H1 (cell line): ENCODE measurements around the gene SLC38A5. TPM values are rescaled to one million over a fixed set of nuclear protein-coding genes. Genes with fewer than 3 reads are reported as not detected.

Experiments used
- CTCF ChIA-PET: fragments of 300-600 bp; sonication (Branson Sonifier 250); formaldehyde crosslinking; loops from one replicate; lab custom pipeline; 2021; ENCODE audit not compliant: partially characterized antibody; lab: Charles Lee
- POLR2A ChIA-PET: fragments of 300-600 bp; sonication (Branson Sonifier 250); formaldehyde crosslinking; loops from one replicate; lab custom pipeline; 2021; ENCODE audit warnings: inconsistent platforms; ENCODE audit not compliant: partially characterized antibody; lab: Charles Lee
- DNase-seq, 2 experiments: peaks; one replicate each; pipeline versions ENCODE4 v3.0.0 to v3.0.0-alpha.2; 2010 to 2022; ENCODE audit warnings: low spot score in 2 of 2, low read depth in 1 of 2, mixed read lengths in 1 of 2
- FAIRE-seq: peaks from 2 replicates; lab custom pipeline; 2011; peaks lifted over from hg19 to GRCh38; lab: Jason Lieb, UNC
- H2AFZ ChIP-seq: 2 replicates; pipeline ENCODE4 v1.8.1; 2012; ENCODE audit warnings: low read length, inconsistent platforms
- H2AK5ac ChIP-seq: 2 replicates; pipeline ENCODE4 v1.6.1; 2013; ENCODE audit warnings: low read depth, low read length
- H2BK120ac ChIP-seq: replicated peaks from 2 replicates; pipeline ENCODE3; 2013; ENCODE audit warnings: low read depth, low read length, inconsistent platforms
- H2BK12ac ChIP-seq: 2 replicates; pipeline ENCODE4 v1.6.1; 2013; ENCODE audit warnings: low read depth, low read length
- H2BK15ac ChIP-seq: 2 replicates; pipeline ENCODE4 v1.6.1; 2013; ENCODE audit warnings: low read length
- H2BK20ac ChIP-seq: 2 replicates; pipeline ENCODE4 v1.6.1; 2013; ENCODE audit warnings: low read length
- H2BK5ac ChIP-seq: 2 replicates; pipeline ENCODE4 v1.6.1; 2013; ENCODE audit warnings: low read depth, low read length
- H3K14ac ChIP-seq: 2 replicates; pipeline ENCODE4 v1.6.1; 2013; ENCODE audit warnings: inconsistent platforms; ENCODE audit not compliant: insufficient read length
- H3K18ac ChIP-seq: 2 replicates; pipeline ENCODE4 v1.6.1; 2013; ENCODE audit warnings: low read length; ENCODE audit errors: extremely low read depth
- H3K23ac ChIP-seq: 2 replicates; pipeline ENCODE4 v1.6.1; 2013; ENCODE audit warnings: inconsistent platforms; ENCODE audit not compliant: insufficient read length
- H3K23me2 ChIP-seq: 2 replicates; pipeline ENCODE4 v1.6.1; 2013; ENCODE audit warnings: low read depth, low read length
- H3K27ac ChIP-seq: 2 replicates; pipeline ENCODE4 v1.6.1; 2011; ENCODE audit warnings: low read depth, low read length, inconsistent platforms
- H3K27me3 ChIP-seq, 4 experiments: replicated peaks in 1 of 4; 1 replicate in 1 of 4; 2 replicates in 3 of 4; pipeline versions ENCODE4 v1.6.1 to v1.8.1; 2011 to 2013; ENCODE audit warnings: low read length in 3 of 4, mild to moderate bottlenecking in 3 of 4, inconsistent platforms in 2 of 4, mixed read lengths in 2 of 4, moderate library complexity in 1 of 4; ENCODE audit not compliant: control insufficient read depth in 3 of 4, insufficient read depth in 3 of 4; ENCODE audit errors: extremely low read depth in 1 of 4
- H3K36me3 ChIP-seq, 4 experiments: 2 replicates each; pipeline versions ENCODE4 v1.6.1 to v1.8.1; 2011 to 2013; ENCODE audit warnings: mild to moderate bottlenecking in 4 of 4, low read length in 3 of 4, moderate library complexity in 2 of 4, control low read depth in 1 of 4, inconsistent platforms in 1 of 4; ENCODE audit not compliant: insufficient read depth in 4 of 4, control insufficient read depth in 2 of 4
- H3K4ac ChIP-seq: replicated peaks from 2 replicates; pipeline ENCODE3; 2013; ENCODE audit warnings: low read length, low read depth, mixed read lengths, inconsistent platforms; ENCODE audit not compliant: insufficient read length
- H3K4me1 ChIP-seq, 4 experiments: replicated peaks in 1 of 4; 1 replicate in 1 of 4; 2 replicates in 3 of 4; pipeline versions ENCODE4 v1.6.1 to v1.8.1; 2011 to 2013; ENCODE audit warnings: low read length in 3 of 4, inconsistent platforms in 2 of 4, mixed read lengths in 1 of 4; ENCODE audit not compliant: insufficient read depth in 4 of 4, control insufficient read depth in 3 of 4
- H3K4me2 ChIP-seq, 2 experiments: 2 replicates each; pipeline versions ENCODE4 v1.6.1 to v1.8.1; 2011 to 2013; ENCODE audit warnings: low read depth in 2 of 2, low read length in 2 of 2, control low read depth in 1 of 2, inconsistent platforms in 1 of 2, mild to moderate bottlenecking in 1 of 2; ENCODE audit not compliant: insufficient read depth in 1 of 2
- H3K4me3 ChIP-seq, 4 experiments: fragments of 200-600, 300-600 bp in 1 of 4; sonication (generic), shearing (Covaris generic), sonication (Bioruptor Twin) in 1 of 4; 2 replicates each; pipeline versions ENCODE4 v1.5.1 to v1.8.1; 2011 to 2016; ENCODE audit warnings: low read length in 4 of 4, low read depth in 3 of 4, control low read depth in 2 of 4, inconsistent platforms in 2 of 4, mild to moderate bottlenecking in 2 of 4, mixed read lengths in 1 of 4, moderate library complexity in 1 of 4; ENCODE audit not compliant: insufficient read depth in 2 of 4; ENCODE audit errors: extremely low read depth in 1 of 4
- H3K56ac ChIP-seq: replicated peaks from 2 replicates; pipeline ENCODE3; 2013; ENCODE audit warnings: low read depth, mild to moderate bottlenecking, mixed read lengths, low read length, inconsistent platforms; ENCODE audit not compliant: insufficient read length
- H3K79me1 ChIP-seq: 2 replicates; pipeline ENCODE4 v1.6.1; 2013; ENCODE audit warnings: low read depth, low read length, control low read depth
- H3K79me2 ChIP-seq, 2 experiments: 2 replicates each; pipeline versions ENCODE4 v1.6.1 to v1.8.1; 2012 to 2013; ENCODE audit warnings: low read length in 2 of 2, mild to moderate bottlenecking in 2 of 2, inconsistent platforms in 1 of 2; ENCODE audit not compliant: insufficient read depth in 2 of 2, control insufficient read depth in 1 of 2
- H3K9ac ChIP-seq, 4 experiments: replicated peaks in 1 of 4; 1 replicate in 1 of 4; 2 replicates in 3 of 4; pipeline versions ENCODE4 v1.6.1 to v1.8.1; 2011 to 2013; ENCODE audit warnings: low read depth in 3 of 4, low read length in 3 of 4, control low read depth in 2 of 4, mild to moderate bottlenecking in 2 of 4, moderate library complexity in 2 of 4, inconsistent platforms in 1 of 4; ENCODE audit errors: extremely low read depth in 1 of 4
- H3K9me3 ChIP-seq, 2 experiments: 2 replicates each; pipeline versions ENCODE4 v1.6.1 to v1.8.1; 2012 to 2013; ENCODE audit warnings: mild to moderate bottlenecking in 2 of 2, moderate library complexity in 2 of 2, control low read depth in 1 of 2, inconsistent platforms in 1 of 2, low read depth in 1 of 2, low read length in 1 of 2, mixed read lengths in 1 of 2; ENCODE audit not compliant: insufficient read depth in 2 of 2
- H4K20me1 ChIP-seq, 2 experiments: replicated peaks in 1 of 2; 2 replicates each; pipeline versions ENCODE3 to v1.8.1; 2011 to 2013; ENCODE audit warnings: inconsistent platforms in 2 of 2, low read length in 2 of 2, mild to moderate bottlenecking in 1 of 2; ENCODE audit not compliant: insufficient read depth in 2 of 2, control insufficient read depth in 1 of 2
- H4K5ac ChIP-seq: 2 replicates; pipeline ENCODE4 v1.6.1; 2013; ENCODE audit warnings: low read length, low read depth, mixed read lengths, inconsistent platforms; ENCODE audit not compliant: insufficient read length
- H4K8ac ChIP-seq: 2 replicates; pipeline ENCODE4 v1.8.0; 2013; ENCODE audit warnings: mild to moderate bottlenecking, moderate library complexity, low read length, inconsistent platforms; ENCODE audit not compliant: insufficient read depth; ENCODE audit errors: extremely low read depth
- H4K91ac ChIP-seq: replicated peaks from 2 replicates; pipeline ENCODE3; 2013; ENCODE audit warnings: low read length, mixed read lengths, inconsistent platforms; ENCODE audit not compliant: insufficient read length
- BRCA1 ChIP-seq: IDR thresholded peaks from 2 replicates; pipeline ENCODE4 v1.6.1; 2012; ENCODE audit warnings: low read depth, low read length, improper control_type of control experiment
- CHD1 ChIP-seq: IDR thresholded peaks from 2 replicates; pipeline ENCODE4 v1.6.1; 2012; ENCODE audit warnings: low read depth, low read length, improper control_type of control experiment
- CHD2 ChIP-seq: IDR thresholded peaks from 2 replicates; pipeline ENCODE4 v1.6.1; 2012; ENCODE audit warnings: low read length, improper control_type of control experiment
- GABPA ChIP-seq: IDR thresholded peaks from 2 replicates; pipeline ENCODE4 v1.6.1; 2011; ENCODE audit warnings: mild to moderate bottlenecking, low read length, moderate library complexity, borderline replicate concordance; ENCODE audit not compliant: insufficient read depth
- HDAC6 ChIP-seq: IDR thresholded peaks from one replicate; pipeline ENCODE4 v1.7.1; 2012; ENCODE audit warnings: low read depth, mild to moderate bottlenecking, inconsistent platforms, low read length, moderate library complexity
- NANOG ChIP-seq: IDR thresholded peaks from 2 replicates; pipeline ENCODE4 v1.6.1; 2011; ENCODE audit warnings: low read length, low read depth, mild to moderate bottlenecking, inconsistent platforms; ENCODE audit not compliant: insufficient read depth, poor library complexity, severe bottlenecking
- RAD21 ChIP-seq, 2 experiments: IDR thresholded peaks in 1 of 2; conservative IDR thresholded peaks in 1 of 2; 2 replicates each; pipeline ENCODE4 v1.6.1; 2011; ENCODE audit warnings: low read depth in 2 of 2, low read length in 2 of 2, improper control_type of control experiment in 1 of 2, inconsistent platforms in 1 of 2, mild to moderate bottlenecking in 1 of 2, moderate library complexity in 1 of 2
- SIRT6 ChIP-seq: IDR thresholded peaks from one replicate; pipeline ENCODE4 v1.7.1; 2012; ENCODE audit warnings: low read length, inconsistent platforms
- SP1 ChIP-seq: IDR thresholded peaks from 2 replicates; pipeline ENCODE4 v1.6.1; 2011; ENCODE audit warnings: low read depth, low read length
- SP2 ChIP-seq: IDR thresholded peaks from 2 replicates; pipeline ENCODE4 v1.6.1; 2012; ENCODE audit warnings: mild to moderate bottlenecking, low read length, inconsistent platforms
- SP4 ChIP-seq: IDR thresholded peaks from 2 replicates; pipeline ENCODE4 v1.6.1; 2012; ENCODE audit warnings: low read length, inconsistent platforms
- SRF ChIP-seq: IDR thresholded peaks from 2 replicates; pipeline ENCODE4 v1.6.1; 2011; ENCODE audit warnings: mild to moderate bottlenecking, low read depth, low read length, moderate library complexity
- TAF7 ChIP-seq: optimal IDR thresholded peaks from 2 replicates; pipeline ENCODE3; 2011; ENCODE audit warnings: low read depth, mild to moderate bottlenecking, inconsistent platforms, low read length, moderate library complexity, borderline replicate concordance
- TBP ChIP-seq: IDR thresholded peaks from 2 replicates; pipeline ENCODE4 v1.6.1; 2011; ENCODE audit warnings: low read depth, low read length, improper control_type of control experiment
- YY1 ChIP-seq: IDR thresholded peaks from 2 replicates; pipeline ENCODE4 v1.6.1; 2011; ENCODE audit warnings: low read depth, mild to moderate bottlenecking, low read length
- WGBS, 2 experiments: shearing (Covaris generic) in 1 of 2; methylation state at CpG; one replicate each; pipeline versions ENCODE4 v1.1.6 to v1.1.7; 2013 to 2015; ENCODE audit warnings: low lambda C conversion rate in 2 of 2, mixed read lengths in 2 of 2, inconsistent platforms in 1 of 2, low coverage in 1 of 2, missing lambda C conversion rate in 1 of 2; ENCODE audit not compliant: insufficient replicate concordance in 2 of 2, insufficient coverage in 1 of 2, insufficient read length in 1 of 2; ENCODE audit errors: extremely low coverage in 1 of 2, missing lambda C conversion rate in 1 of 2; 5-methylcytosine and 5-hydroxymethylcytosine counted together
- polyA plus RNA-seq, 7 experiments: library from polyadenylated mRNA; depleted of rRNA in 3 of 7; stranded (reverse) in 5 of 7; unstranded in 2 of 7; fragments of >200 nt in 5 of 7; fragments of 200-250 nt in 2 of 7; gene quantifications; 1 replicate in 5 of 7; 2 replicates in 1 of 7; 4 replicates in 1 of 7; pipeline versions ENCODE4 v1.2.1 to v1.2.3, GENCODE V29; 2011 to 2013; ENCODE audit warnings: missing spikeins in 2 of 7, mixed read lengths in 2 of 7
- total RNA-seq: library from RNA; stranded (reverse); fragmentation: NEBNext Ultra II Directional; extraction: Animal tissue kit (Norgen Biotek cat#: 25700); gene quantifications from 2 replicates; pipeline ENCODE4 v1.2.1, GENCODE V29; 2021

SLC38A5 gene
- total and polyA plus RNA-seq, 2 of the 8 experiments (the other 6 are each of a cell fraction or from before 2014, with no cell fraction given) = 70.9 to 106 TPM

DNA sequence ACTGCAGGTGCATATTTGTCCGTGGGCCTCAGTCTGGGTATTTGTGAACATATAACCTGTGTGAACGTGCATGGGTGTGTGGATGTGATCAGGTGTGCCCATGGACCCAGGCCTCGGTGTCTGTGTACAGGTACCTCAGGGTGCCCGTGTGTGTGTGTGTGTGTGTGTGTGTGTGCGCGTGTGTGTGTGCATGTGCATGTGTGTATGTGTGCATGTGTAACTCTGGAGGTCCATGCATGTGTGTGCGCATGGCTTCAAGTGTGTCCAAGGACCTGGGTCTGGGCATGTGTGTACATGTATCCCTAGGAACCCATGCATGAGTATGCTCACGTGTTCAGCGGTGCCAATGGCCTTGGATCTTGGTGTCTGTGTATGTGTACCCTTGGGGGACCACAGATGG is 21.7 kb upstream of the SLC38A5 start:
- Histone ChIP-seq H3K36me3 (no peaks in the 10 kb centered on the region; a peak in 2 of 8 replicates), H2BK15ac (no peak overlapping the region), H3K9ac (no peak overlapping the region; a peak in 1 of 7 replicates), H3K9me3 (no peaks in the 10 kb centered on the region), H3K79me2 (no peaks in the 10 kb centered on the region), H3K79me1 (no peaks in the 10 kb centered on the region), H2AK5ac (no peak overlapping the region), H2BK20ac (no peak overlapping the region), H3K56ac (no peak overlapping the region), H3K4me2 (no peak overlapping the region), H4K5ac (no peak overlapping the region), H3K23ac (no peak overlapping the region), H4K91ac (no peak overlapping the region), H3K23me2 (no peaks in the 10 kb centered on the region), H3K14ac (no peak overlapping the region), H4K20me1 (no peaks in the 10 kb centered on the region), H4K8ac (no peak overlapping the region), H3K4ac (no peak overlapping the region), H3K18ac (no peak overlapping the region), H2AFZ (no peak overlapping the region), H3K27me3 (no peaks in the 10 kb centered on the region), H2BK5ac (no peak overlapping the region), H2BK12ac (no peak overlapping the region), H3K4me1 (no peaks in the 10 kb centered on the region; a peak in 1 of 7 replicates), H3K4me3 (no peak overlapping the region), H3K27ac (no peak overlapping the region), H2BK120ac (no peak overlapping the region)
- WGBS, 2 experiments = 94% methylated on average over 6 of the region's 9 CpGs; no CpG with 5 or more reads in 1 of the 2 experiments
- ChIA-PET CTCF (interaction anchor here (3.0 to 3.9 kb wide), 2 partner anchors 23 to 409 kb away, joined by 22 to 32 read pairs; partner anchors contain the start of gene SLC38A5), POLR2A (no interaction called here)
- peak; percentile 7 for FAIRE-seq
- DNase-seq = no peak
- TF ChIP-seq SRF = no peak
- no peak for TF ChIP-seq SP1
- TF ChIP-seq HDAC6 = no peak
- TF ChIP-seq TBP = no peak
- TF ChIP-seq YY1 = no peak
- TF ChIP-seq BRCA1 = no peak
- TF ChIP-seq SIRT6 = no peak
- TF ChIP-seq SP4 = no peak
- TF ChIP-seq NANOG = no peak
- no peak for TF ChIP-seq RAD21 (IDR thresholded peaks at IDR 0.05 in 1 of 2, conservative IDR thresholded peaks at IDR 0.05 in 1 of 2; ENCODE audit: low read depth in 2 of 2, low read length in 2 of 2)
- no peak for TF ChIP-seq CHD1
- no peak for TF ChIP-seq TAF7
- TF ChIP-seq GABPA = no peak
- TF ChIP-seq CHD2 = no peak
- no peak for TF ChIP-seq SP2
